Esophagus mucosa (tissue), 1 donor: ENCODE results near the gene PKP1. TPM values are rescaled to one million over a fixed set of nuclear protein-coding genes. Genes with fewer than 3 reads are reported as not detected.
"Not testable (repeated sequence)": the region's sequence is repeated elsewhere in the genome, so short reads cannot be mapped to it uniquely, and the experiment has no call there.

Experiments
- ATAC-seq: fragments of 200-7000 bp; cut with Tn5 transposase; one replicate; pipeline ENCODE4 v1.9.1; 2020
- total RNA-seq: library from RNA; stranded (reverse); gene quantifications from one replicate; pipeline ENCODE4 v1.2.4, GENCODE V29; 2023
- donor health status: DM: yes; HTN: yes; CAD: no.

Gene PKP1, protein sequence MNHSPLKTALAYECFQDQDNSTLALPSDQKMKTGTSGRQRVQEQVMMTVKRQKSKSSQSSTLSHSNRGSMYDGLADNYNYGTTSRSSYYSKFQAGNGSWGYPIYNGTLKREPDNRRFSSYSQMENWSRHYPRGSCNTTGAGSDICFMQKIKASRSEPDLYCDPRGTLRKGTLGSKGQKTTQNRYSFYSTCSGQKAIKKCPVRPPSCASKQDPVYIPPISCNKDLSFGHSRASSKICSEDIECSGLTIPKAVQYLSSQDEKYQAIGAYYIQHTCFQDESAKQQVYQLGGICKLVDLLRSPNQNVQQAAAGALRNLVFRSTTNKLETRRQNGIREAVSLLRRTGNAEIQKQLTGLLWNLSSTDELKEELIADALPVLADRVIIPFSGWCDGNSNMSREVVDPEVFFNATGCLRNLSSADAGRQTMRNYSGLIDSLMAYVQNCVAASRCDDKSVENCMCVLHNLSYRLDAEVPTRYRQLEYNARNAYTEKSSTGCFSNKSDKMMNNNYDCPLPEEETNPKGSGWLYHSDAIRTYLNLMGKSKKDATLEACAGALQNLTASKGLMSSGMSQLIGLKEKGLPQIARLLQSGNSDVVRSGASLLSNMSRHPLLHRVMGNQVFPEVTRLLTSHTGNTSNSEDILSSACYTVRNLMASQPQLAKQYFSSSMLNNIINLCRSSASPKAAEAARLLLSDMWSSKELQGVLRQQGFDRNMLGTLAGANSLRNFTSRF
- 608 TPM for total RNA-seq

- ATAC-seq = peak; percentile 89
Observed at GRCh38 chr1:201282931-201283829, at the start of gene PKP1. Gene PKP1, plus strand, starts transcription at chr1:201283506. Its CDS starts 197 bp downstream, at chr1:201283703.

DNA sequence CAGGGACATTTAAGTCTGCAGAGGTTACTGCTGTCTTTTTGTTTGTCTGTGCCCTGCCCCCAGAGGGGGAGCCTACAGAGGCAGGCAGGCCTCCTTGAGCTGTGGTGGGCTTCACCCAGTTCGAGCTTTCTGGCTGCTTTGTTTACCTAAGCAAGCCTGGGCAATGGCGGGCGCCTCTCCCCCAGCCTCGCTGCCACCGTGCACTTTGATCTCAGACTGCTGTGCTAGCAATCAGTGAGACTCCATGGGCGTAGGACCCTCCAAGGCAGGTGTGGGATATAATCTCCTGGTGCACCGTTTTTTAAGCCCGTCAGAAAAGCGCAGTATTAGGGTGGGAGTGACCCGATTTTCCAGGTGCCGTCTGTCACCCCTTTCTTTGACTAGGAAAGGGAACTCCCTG lies 43.7 kb upstream of the PKP1 start:
- not testable (repeated sequence) for ATAC-seq

- no peak for ATAC-seq
Observed at GRCh38 chr1:201240171-201240570, 43.1 kb upstream of the PKP1 start.

- no peak for ATAC-seq
Observed at GRCh38 chr1:201241736-201242135, 41.6 kb upstream of the PKP1 start.

- ATAC-seq = no peak
Observed at GRCh38 chr1:201245082-201245481, 38.2 kb upstream of the PKP1 start.

GRCh38 chr1:201248721-201249559 lies 34.4 kb upstream of the PKP1 start:
- no peak for ATAC-seq

GRCh38 chr1:201250326-201251011 lies 32.8 kb upstream of the PKP1 start:
- no peak for ATAC-seq

- ATAC-seq = no peak
Observed at GRCh38 chr1:201251411-201251810, 31.9 kb upstream of the PKP1 start.

DNA sequence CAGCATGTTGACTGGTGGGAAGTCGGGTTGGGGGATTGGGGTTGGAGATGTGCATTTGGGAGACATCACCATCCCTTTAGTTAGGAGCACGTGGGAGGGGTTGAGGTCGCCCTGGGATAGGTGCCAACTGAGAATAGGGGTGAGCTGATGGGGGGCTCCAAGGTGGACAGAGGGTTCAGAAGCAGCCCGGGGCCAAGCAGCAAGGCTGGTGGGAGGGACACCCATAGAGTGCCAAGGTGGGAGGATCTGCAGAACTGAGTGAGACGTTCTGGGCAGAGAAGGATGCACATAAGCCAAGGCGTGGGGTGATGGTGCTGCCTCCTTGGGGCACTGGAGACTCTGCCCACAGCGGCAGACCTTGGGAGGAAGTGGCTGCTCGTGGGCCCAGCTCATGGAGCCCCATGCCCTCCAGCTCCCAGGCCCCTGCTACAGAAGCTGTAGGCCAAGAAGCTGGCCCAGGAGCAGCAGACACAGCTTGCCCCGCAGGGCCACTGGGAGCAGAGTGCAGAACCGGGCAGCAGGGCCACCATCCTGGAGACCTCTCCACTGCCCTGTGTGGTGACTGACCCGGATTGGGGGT lies 31.4 kb upstream of the PKP1 start:
- no peak for ATAC-seq

DNA sequence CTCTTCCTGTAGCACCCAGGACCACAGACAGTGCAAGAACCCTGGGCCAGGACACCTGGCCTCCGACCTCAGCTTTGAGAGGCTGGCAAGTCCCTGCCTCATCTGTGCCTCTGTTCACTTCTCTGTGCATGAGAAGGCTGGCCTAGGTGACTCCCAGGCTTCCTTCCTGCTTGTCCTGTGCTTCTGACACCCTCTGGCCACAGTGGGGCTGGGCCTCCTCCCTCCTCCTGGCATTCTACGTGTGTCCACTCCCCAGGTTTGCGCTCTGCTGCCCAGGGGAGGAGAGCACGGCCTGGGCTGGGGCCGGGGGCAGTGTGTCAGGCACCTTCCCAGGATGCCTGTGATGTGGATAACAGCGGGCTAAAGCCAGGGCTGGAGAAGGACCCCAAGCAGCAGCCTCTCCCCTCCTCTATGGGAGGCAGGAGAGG lies 30.3 kb upstream of the PKP1 start:
- ATAC-seq = peak; percentile 3

GRCh38 chr1:201253411-201253810 lies 29.9 kb upstream of the PKP1 start:
- ATAC-seq = peak; percentile 63

- peak; percentile 27 for ATAC-seq
Observed at GRCh38 chr1:201253906-201254624, 29.2 kb upstream of the PKP1 start.

- ATAC-seq = peak; percentile 76
Observed at GRCh38 chr1:201254625-201255478, 28.5 kb upstream of the PKP1 start.

- no peak for ATAC-seq
Observed at GRCh38 chr1:201255479-201256362, 27.6 kb upstream of the PKP1 start.

- ATAC-seq = not testable (repeated sequence)
Observed at GRCh38 chr1:201258132-201258531, 25.2 kb upstream of the PKP1 start.

DNA sequence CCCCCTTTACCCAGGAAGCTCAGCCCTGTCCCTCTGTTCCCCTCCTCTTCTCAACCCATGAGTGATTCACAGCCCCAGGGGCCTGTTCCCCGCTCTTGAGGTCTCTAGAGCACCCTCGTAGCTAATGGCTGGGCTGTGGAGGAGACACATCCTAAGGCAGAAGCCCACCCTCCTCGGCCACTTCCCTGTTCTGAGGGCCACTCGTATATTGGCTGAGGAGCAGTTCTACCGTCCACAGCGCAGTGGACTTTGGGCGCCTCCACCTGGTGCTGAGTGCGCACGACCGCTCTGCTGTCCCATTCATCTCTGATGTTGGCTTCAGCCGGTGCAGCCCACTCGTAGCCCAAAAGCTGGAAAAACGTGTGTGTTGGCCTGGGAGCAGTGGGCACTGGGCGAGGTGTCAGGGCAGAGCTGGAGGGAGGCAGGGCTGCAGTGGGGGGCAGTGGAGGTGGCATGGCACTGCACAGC lies 24.5 kb upstream of the PKP1 start:
- no peak for ATAC-seq

GRCh38 chr1:201259476-201260235 lies 23.6 kb upstream of the PKP1 start:
- ATAC-seq = peak; percentile 81
